ENCODE results near the gene NDUFS8. TPM values are rescaled to one million over a fixed set of nuclear protein-coding genes. Genes with fewer than 3 reads are reported as not detected.

NDUFS8 gene
- total and polyA plus RNA-seq, 2 donors (not counting 1 experiment from before 2014, with no cell fraction given), result 73.9 to 84.6 TPM

- POLR2A ChIA-PET, result interaction anchor here (0.6 kb wide), 1 partner anchor 36 kb away, joined by 9 read pairs; no protein-coding TSS in a partner anchor
- Mint-ChIP-seq H3K27me3 (no peaks in the 10 kb centered on the region), H3K9me3 (ENCODE audit: insufficient read depth) (no peaks in the 10 kb centered on the region), H3K4me3 (peak overlapping the region; percentile 50), H3K4me1 (peaks cover 30% of the 10 kb centered on the region), H3K27ac (peak overlapping the region; percentile 63)
- WGBS (ENCODE audit: insufficient coverage), result 90% methylated on average over 20 of the region's 20 CpGs
- TF ChIP-seq CTCF (IDR thresholded peaks at IDR 0.05), result no peak
- TF ChIP-seq EZH2 (IDR thresholded peaks at IDR 0.05; ENCODE audit: borderline replicate concordance, insufficient read depth, low read depth, low read length, poor library complexity, severe bottlenecking), result no peak
- CTCF ChIA-PET, result interaction anchor here (0.9 to 1.4 kb wide), 3 partner anchors 27 to 259 kb away, joined by 3 read pairs; partner anchors contain the start of gene ALDH3B1
- Histone ChIP-seq H3K27ac (ENCODE audit: low read length in 2 of 2) (peak overlapping the region; percentile 43 to 83), H3K36me3 (replicated peaks in 1 of 2; ENCODE audit: control extremely low read depth in 1 of 2, control insufficient read depth in 1 of 2, extremely low read depth in 1 of 2, insufficient read depth in 2 of 2, low read length in 1 of 2) (peaks cover 0 to 18% of the 10 kb centered on the region in 2 experiments), H3K4me2 (replicated peaks; ENCODE audit: low read depth, low read length, poor library complexity, severe bottlenecking) (peak overlapping the region; percentile 99), H4K20me1 (ENCODE audit: control insufficient read depth, insufficient read depth, low read length, poor library complexity, severe bottlenecking) (peaks cover 23% of the 10 kb centered on the region), H3K4me1 (ENCODE audit: control insufficient read depth in 2 of 2, insufficient read depth in 2 of 2, low read length in 2 of 2) (peaks cover 24 to 51% of the 10 kb centered on the region in 2 donors), H3K9me3 (ENCODE audit: control extremely low read depth in 1 of 3, control insufficient read depth in 2 of 3, insufficient read depth in 1 of 3, low read length in 2 of 3) (no peaks in the 10 kb centered on the region), H3K4me3 (ENCODE audit: control extremely low read depth in 1 of 5, extremely low read depth in 1 of 5, insufficient read depth in 1 of 5, low read depth in 2 of 5, low read length in 4 of 5) (no peak overlapping the region), H3K27me3 (replicated peaks in 1 of 4; ENCODE audit: control extremely low read depth in 1 of 4, control insufficient read depth in 3 of 4, insufficient read depth in 4 of 4, low read length in 3 of 4) (no peaks in the 10 kb centered on the region), H3K79me2 (ENCODE audit: control insufficient read depth, insufficient read depth, low read length) (peaks cover 35% of the 10 kb centered on the region), H2AFZ (ENCODE audit: insufficient read depth, low read depth, low read length, poor library complexity, severe bottlenecking) (no peak overlapping the region), H3K9ac (ENCODE audit: low read length) (no peak overlapping the region)
- ATAC-seq (ENCODE audit: low read depth) (no peak), DNase-seq (no peak)
- intact Hi-C loops (cut with micrococcal nuclease), result loop anchor here (10.0 kb wide), 2 partner anchors 177 to 427 kb away; partner anchors contain the start of genes KMT5B and PPP6R3
Measured at GRCh38 chr11:68037411-68038225, 7.1 kb downstream of the NDUFS8 start.

All from B cell (primary cell).